Measurements from ENCODE around the gene SLC27A6. TPM values are rescaled to one million over a fixed set of nuclear protein-coding genes. Genes with fewer than 3 reads are reported as not detected.

The SLC27A6 gene
- total and polyA plus RNA-seq, 2 donors (not counting 1 experiment from before 2014, with no cell fraction given): 0.08 to 0.17 TPM

GRCh38 chr5:129018837-129019236 lies 53.5 kb downstream of the SLC27A6 start:
- no peaks in the 10 kb centered on the region for H4K20me1 ChIP-seq (ENCODE audit: control insufficient read depth, extremely low read depth, insufficient read depth, low read length)
- no peak overlapping the region for H3K9ac ChIP-seq (ENCODE audit: insufficient read depth, low read length)
- H3K4me3 ChIP-seq (replicated peaks in 1 of 4; ENCODE audit: control extremely low read depth in 1 of 4, insufficient read depth in 1 of 4, low read depth in 3 of 4, low read length in 4 of 4): no peak overlapping the region
- H3K36me3 ChIP-seq (ENCODE audit: control insufficient read depth, insufficient read depth, low read length): no peaks in the 10 kb centered on the region
- no peaks in the 10 kb centered on the region for H3K4me1 ChIP-seq (ENCODE audit: control insufficient read depth, extremely low read depth, insufficient read depth, low read length)
- DNase-seq (ENCODE audit: low read depth in 2 of 2): no peak
- no peak overlapping the region for H2AFZ ChIP-seq (ENCODE audit: low read length)
- no peaks in the 10 kb centered on the region for H3K27me3 ChIP-seq (ENCODE audit: control insufficient read depth, insufficient read depth, low read length)
- H3K4me2 ChIP-seq (ENCODE audit: extremely low read depth, insufficient read depth, low read length): no peak overlapping the region
- no peaks in the 10 kb centered on the region for H3K9me3 ChIP-seq (ENCODE audit: control insufficient read depth, insufficient read depth, low read depth, low read length)
- H3K79me2 ChIP-seq (ENCODE audit: control insufficient read depth, insufficient read depth, low read length): no peaks in the 10 kb centered on the region
- TF ChIP-seq CTCF (conservative IDR thresholded peaks at IDR 0.05 in 1 of 2, IDR thresholded peaks at IDR 0.05 in 1 of 2; ENCODE audit: low read depth in 1 of 2, low read length in 2 of 2) (no peak), EZH2 (IDR thresholded peaks at IDR 0.05; ENCODE audit: low read length, missing control alignments) (no peak)
- H3K27ac ChIP-seq (ENCODE audit: insufficient read depth, low read length): no peak overlapping the region

- H3K27ac ChIP-seq (ENCODE audit: insufficient read depth, low read length): no peak overlapping the region
- no peaks in the 10 kb centered on the region for H3K4me1 ChIP-seq (ENCODE audit: control insufficient read depth, extremely low read depth, insufficient read depth, low read length)
- H3K4me3 ChIP-seq (replicated peaks in 1 of 4; ENCODE audit: control extremely low read depth in 1 of 4, insufficient read depth in 1 of 4, low read depth in 3 of 4, low read length in 4 of 4): no peak overlapping the region
- H4K20me1 ChIP-seq (ENCODE audit: control insufficient read depth, extremely low read depth, insufficient read depth, low read length): no peaks in the 10 kb centered on the region
- no peaks in the 10 kb centered on the region for H3K27me3 ChIP-seq (ENCODE audit: control insufficient read depth, insufficient read depth, low read length)
- H3K79me2 ChIP-seq (ENCODE audit: control insufficient read depth, insufficient read depth, low read length): no peaks in the 10 kb centered on the region
- no peaks in the 10 kb centered on the region for H3K36me3 ChIP-seq (ENCODE audit: control insufficient read depth, insufficient read depth, low read length)
- H3K9me3 ChIP-seq (ENCODE audit: control insufficient read depth, insufficient read depth, low read depth, low read length): no peaks in the 10 kb centered on the region
- DNase-seq (ENCODE audit: low read depth in 2 of 2): peak in 1 of 2 donors; percentile 32
- H3K9ac ChIP-seq (ENCODE audit: insufficient read depth, low read length): no peak overlapping the region
- no peak overlapping the region for H2AFZ ChIP-seq (ENCODE audit: low read length)
- no peak overlapping the region for H3K4me2 ChIP-seq (ENCODE audit: extremely low read depth, insufficient read depth, low read length)
- no peak for TF ChIP-seq CTCF (conservative IDR thresholded peaks at IDR 0.05 in 1 of 2, IDR thresholded peaks at IDR 0.05 in 1 of 2; ENCODE audit: low read depth in 1 of 2, low read length in 2 of 2)
- TF ChIP-seq EZH2 (IDR thresholded peaks at IDR 0.05; ENCODE audit: low read length, missing control alignments): no peak
These were observed 54.2 kb downstream of the SLC27A6 start for GRCh38 chr5:129019401-129019908.

GRCh38 chr5:129020683-129021082 lies 55.4 kb downstream of the SLC27A6 start:
- Histone ChIP-seq H3K27me3 (ENCODE audit: control insufficient read depth, insufficient read depth, low read length) (no peaks in the 10 kb centered on the region), H4K20me1 (ENCODE audit: control insufficient read depth, extremely low read depth, insufficient read depth, low read length) (no peaks in the 10 kb centered on the region), H3K27ac (ENCODE audit: insufficient read depth, low read length) (no peak overlapping the region), H3K79me2 (ENCODE audit: control insufficient read depth, insufficient read depth, low read length) (no peaks in the 10 kb centered on the region), H2AFZ (ENCODE audit: low read length) (no peak overlapping the region), H3K4me1 (ENCODE audit: control insufficient read depth, extremely low read depth, insufficient read depth, low read length) (no peaks in the 10 kb centered on the region), H3K36me3 (ENCODE audit: control insufficient read depth, insufficient read depth, low read length) (no peaks in the 10 kb centered on the region), H3K4me2 (ENCODE audit: extremely low read depth, insufficient read depth, low read length) (no peak overlapping the region), H3K9me3 (ENCODE audit: control insufficient read depth, insufficient read depth, low read depth, low read length) (no peaks in the 10 kb centered on the region), H3K4me3 (replicated peaks in 1 of 4; ENCODE audit: control extremely low read depth in 1 of 4, insufficient read depth in 1 of 4, low read depth in 3 of 4, low read length in 4 of 4) (no peak overlapping the region), H3K9ac (ENCODE audit: insufficient read depth, low read length) (no peak overlapping the region)
- no peak for TF ChIP-seq CTCF (conservative IDR thresholded peaks at IDR 0.05 in 1 of 2, IDR thresholded peaks at IDR 0.05 in 1 of 2; ENCODE audit: low read depth in 1 of 2, low read length in 2 of 2)
- no peak for TF ChIP-seq EZH2 (IDR thresholded peaks at IDR 0.05; ENCODE audit: low read length, missing control alignments)
- no peak for DNase-seq (ENCODE audit: low read depth in 2 of 2)

Data from fibroblast of lung (primary cell).